A673 (cell line): ENCODE data around the gene SLC36A3.

Experiments used
- EZH2 ChIP-seq: fragments of 200-600 bp; sonication (generic); IDR thresholded peaks from 2 replicates; pipeline ENCODE4 v1.6.1; 2017; ENCODE audit warnings: borderline replicate concordance, low read depth, mild to moderate bottlenecking, mixed read lengths, antibody characterized with exemption, low read length; ENCODE audit not compliant: poor library complexity, severe bottlenecking
- TF ChIP-seq, protein P1 (sequence below): fragments of 300-800, 200-600 bp; sonication (generic); conservative IDR thresholded peaks from 2 replicates; pipeline ENCODE4 v1.5.1; 2017; ENCODE audit warnings: low read depth, mild to moderate bottlenecking, antibody characterized with exemption, low read length, moderate library complexity, mixed read lengths

DNA sequence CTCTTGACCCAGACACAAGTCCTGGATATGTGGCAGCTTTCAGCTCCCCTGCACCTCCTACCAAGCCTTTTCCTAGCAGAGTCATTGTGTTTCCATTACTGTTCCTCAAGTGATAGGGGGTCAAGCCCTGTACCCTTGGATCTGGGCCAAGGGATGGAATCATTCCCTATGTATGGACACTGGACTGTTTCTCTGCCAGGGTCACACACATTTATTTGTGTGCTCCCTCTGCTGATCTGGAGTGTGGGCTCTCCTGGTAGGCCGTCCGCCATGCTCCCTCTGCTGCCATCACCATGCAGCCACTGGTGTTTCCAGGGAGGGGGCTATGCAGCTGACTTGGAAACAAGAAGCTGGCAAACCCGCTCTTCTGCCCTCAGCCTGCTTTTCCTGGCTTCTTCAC is 41.0 kb downstream of the SLC36A3 start:
- TF ChIP-seq EZH2 = no peak
- TF ChIP-seq, protein P1, sequence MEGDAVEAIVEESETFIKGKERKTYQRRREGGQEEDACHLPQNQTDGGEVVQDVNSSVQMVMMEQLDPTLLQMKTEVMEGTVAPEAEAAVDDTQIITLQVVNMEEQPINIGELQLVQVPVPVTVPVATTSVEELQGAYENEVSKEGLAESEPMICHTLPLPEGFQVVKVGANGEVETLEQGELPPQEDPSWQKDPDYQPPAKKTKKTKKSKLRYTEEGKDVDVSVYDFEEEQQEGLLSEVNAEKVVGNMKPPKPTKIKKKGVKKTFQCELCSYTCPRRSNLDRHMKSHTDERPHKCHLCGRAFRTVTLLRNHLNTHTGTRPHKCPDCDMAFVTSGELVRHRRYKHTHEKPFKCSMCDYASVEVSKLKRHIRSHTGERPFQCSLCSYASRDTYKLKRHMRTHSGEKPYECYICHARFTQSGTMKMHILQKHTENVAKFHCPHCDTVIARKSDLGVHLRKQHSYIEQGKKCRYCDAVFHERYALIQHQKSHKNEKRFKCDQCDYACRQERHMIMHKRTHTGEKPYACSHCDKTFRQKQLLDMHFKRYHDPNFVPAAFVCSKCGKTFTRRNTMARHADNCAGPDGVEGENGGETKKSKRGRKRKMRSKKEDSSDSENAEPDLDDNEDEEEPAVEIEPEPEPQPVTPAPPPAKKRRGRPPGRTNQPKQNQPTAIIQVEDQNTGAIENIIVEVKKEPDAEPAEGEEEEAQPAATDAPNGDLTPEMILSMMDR = no peak
